Naive thymus-derived CD8-positive, alpha-beta T cell (primary cell): ENCODE results near the gene FADS1. TPM values are rescaled to one million over a fixed set of nuclear protein-coding genes. Genes with fewer than 3 reads are reported as not detected.
A peak's percentile ranks its signal among the peaks of the same experiment; 100 is the strongest.

Experiments
- ATAC-seq, 2 donors: fragments of 150-1000 bp; cut with Tn5 transposase in 1 of 2; sonication (Bioruptor Pico), chemical (Tn5 transposase) in 1 of 2; 1 replicate in 1 of 2; 2 replicates in 1 of 2; pipeline ENCODE4 v1.10.0; 2021; ENCODE audit warnings: mild to moderate bottlenecking in 2 of 2, moderate library complexity in 2 of 2
- POLR2A ChIA-PET: fragments of 350-600 bp; sonication (Branson Sonifier 250); formaldehyde crosslinking; loops from one replicate; lab custom pipeline; 2021; ENCODE audit warnings: antibody characterized with exemption; lab: Charles Lee
- DNase-seq, 10 donors: peaks; one replicate each; pipeline versions ENCODE4 v3.0.0 to v3.0.0-alpha.2; 2020 to 2022
- H3K27ac Mint-ChIP-seq, 10 donors: one replicate each; pipeline ENCODE4 v1.8.0; 2020 to 2022; ENCODE audit warnings: mild to moderate bottlenecking in 10 of 10, mixed read lengths in 10 of 10, moderate library complexity in 4 of 10, inconsistent platforms in 1 of 10
- H3K27me3 Mint-ChIP-seq, 5 donors: one replicate each; pipeline ENCODE4 v1.8.0; 2021 to 2022; ENCODE audit warnings: mixed read lengths in 5 of 5
- H3K36me3 Mint-ChIP-seq, 3 donors: one replicate each; pipeline ENCODE4 v1.8.0; 2020 to 2022; ENCODE audit warnings: mixed read lengths in 3 of 3, mild to moderate bottlenecking in 2 of 3, inconsistent platforms in 1 of 3
- H3K4me1 Mint-ChIP-seq, 4 donors: one replicate each; pipeline ENCODE4 v1.8.0; 2021 to 2022; ENCODE audit warnings: mixed read lengths in 4 of 4
- H3K4me3 Mint-ChIP-seq, 10 donors: one replicate each; pipeline ENCODE4 v1.8.0; 2020 to 2022; ENCODE audit warnings: mild to moderate bottlenecking in 10 of 10, mixed read lengths in 10 of 10, moderate library complexity in 6 of 10, inconsistent platforms in 1 of 10
- H3K9me3 Mint-ChIP-seq, 9 donors: one replicate each; pipeline ENCODE4 v1.8.0; 2020 to 2022; ENCODE audit warnings: mixed read lengths in 9 of 9, mild to moderate bottlenecking in 3 of 9, inconsistent platforms in 1 of 9, moderate library complexity in 1 of 9
- polyA plus RNA-seq, 3 donors: library from polyadenylated mRNA; unstranded; fragments of 300-500 nt; fragmentation: Illumina TruSeq; gene quantifications; one replicate each; pipeline ENCODE4 v1.2.3, GENCODE V29; 2021
- total RNA-seq, 8 experiments: library from RNA in 2 of 8; stranded (reverse) in 2 of 8; gene quantifications; one replicate each; pipeline ENCODE4 v1.2.3 and lab custom pipeline; 2021 to 2026

Gene FADS1
- total and polyA plus RNA-seq, 5 experiments from 2014 or later: 0.55 to 4.7 (median 1.2) TPM; not detected in 1

DNA sequence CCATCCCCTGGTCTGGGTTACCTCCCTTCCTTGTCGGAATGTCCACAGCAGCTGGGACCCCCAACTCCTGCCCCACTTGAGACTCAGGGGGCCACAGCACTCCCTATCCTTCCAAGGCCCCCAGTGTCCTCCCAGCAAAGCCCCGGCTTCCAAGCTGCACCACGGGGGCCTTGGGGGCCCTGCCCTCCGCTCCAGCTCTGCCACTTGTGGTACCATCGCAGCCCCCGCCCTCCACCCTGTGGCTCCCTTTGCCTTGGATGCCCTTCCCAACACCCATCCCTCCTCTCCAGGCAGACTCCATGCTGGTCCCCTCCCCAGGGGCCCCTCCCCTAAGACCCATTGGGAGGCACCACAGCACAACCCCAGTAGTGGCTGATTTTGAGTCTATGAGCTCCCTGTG lies 41.7 kb downstream of the FADS1 start:
- DNase-seq (no peak), ATAC-seq (no peak)
- Mint-ChIP-seq H3K36me3 (no peaks in the 10 kb centered on the region), H3K4me3 (peak overlapping the region in 4 of 10 donors; percentile 12 to 46 (median 28)), H3K9me3 (no peaks in the 10 kb centered on the region), H3K27ac (peak overlapping the region in 3 of 10 donors; percentile 7 to 85 (median 59)), H3K27me3 (peaks cover 0 to 12% (median 3%) of the 10 kb centered on the region in 5 donors), H3K4me1 (peaks cover 5 to 21% (median 11%) of the 10 kb centered on the region in 4 donors)
- POLR2A ChIA-PET: no interaction called here

DNA sequence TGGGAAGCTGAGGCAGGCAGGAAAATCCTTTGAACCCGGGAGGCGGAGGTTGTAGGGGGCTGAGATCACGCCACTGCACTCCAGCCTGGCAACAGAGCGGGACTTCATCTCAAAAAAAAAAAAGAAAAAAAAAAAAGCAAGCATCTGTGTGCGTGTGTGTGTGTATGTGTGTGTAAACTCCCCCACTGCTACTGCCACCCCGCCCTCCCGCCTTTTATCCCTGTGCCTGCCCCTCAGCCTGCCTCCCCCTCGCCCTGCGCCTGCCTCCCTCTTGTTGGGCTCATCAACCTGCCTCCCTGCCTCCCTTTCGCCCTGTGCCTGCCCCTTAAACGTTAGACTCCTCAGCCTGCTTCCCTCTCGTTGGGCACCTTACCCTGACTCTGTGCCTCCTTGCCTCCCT lies 42.4 kb downstream of the FADS1 start:
- H3K27me3 Mint-ChIP-seq: peaks cover 0 to 12% (median 3%) of the 10 kb centered on the region in 5 donors
- peaks cover 5 to 21% (median 11%) of the 10 kb centered on the region in 4 donors for H3K4me1 Mint-ChIP-seq
- no peak overlapping the region for H3K27ac Mint-ChIP-seq
- H3K4me3 Mint-ChIP-seq: no peak overlapping the region
- no peaks in the 10 kb centered on the region for H3K36me3 Mint-ChIP-seq
- POLR2A ChIA-PET: interaction anchor here (0.9 kb wide), 1 partner anchor 44 kb away, joined by 4 read pairs; no protein-coding TSS in a partner anchor
- no peak for ATAC-seq
- DNase-seq: no peak
- no peaks in the 10 kb centered on the region for H3K9me3 Mint-ChIP-seq

DNA sequence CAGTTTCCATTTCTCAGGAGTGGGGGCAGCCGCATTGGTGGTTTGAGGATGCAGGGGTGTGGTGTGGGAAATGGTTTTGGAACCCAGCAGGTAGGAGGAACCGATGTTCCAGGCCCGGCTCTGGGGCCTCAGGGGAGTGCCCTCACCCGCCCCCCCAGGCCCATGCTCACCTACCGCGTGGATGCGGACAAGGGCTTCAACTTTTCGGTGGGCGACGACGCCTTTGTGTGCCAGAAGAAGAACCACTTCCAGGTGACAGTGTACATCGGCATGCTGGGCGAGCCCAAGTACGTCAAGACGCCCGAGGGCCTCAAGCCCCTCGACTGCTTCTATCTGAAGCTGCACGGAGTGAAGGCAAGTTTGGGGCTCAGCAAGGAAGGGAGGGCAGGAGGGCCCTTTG lies 43.0 kb downstream of the FADS1 start:
- POLR2A ChIA-PET: interaction anchor here (0.9 kb wide), 1 partner anchor 44 kb away, joined by 4 read pairs; no protein-coding TSS in a partner anchor

DNA sequence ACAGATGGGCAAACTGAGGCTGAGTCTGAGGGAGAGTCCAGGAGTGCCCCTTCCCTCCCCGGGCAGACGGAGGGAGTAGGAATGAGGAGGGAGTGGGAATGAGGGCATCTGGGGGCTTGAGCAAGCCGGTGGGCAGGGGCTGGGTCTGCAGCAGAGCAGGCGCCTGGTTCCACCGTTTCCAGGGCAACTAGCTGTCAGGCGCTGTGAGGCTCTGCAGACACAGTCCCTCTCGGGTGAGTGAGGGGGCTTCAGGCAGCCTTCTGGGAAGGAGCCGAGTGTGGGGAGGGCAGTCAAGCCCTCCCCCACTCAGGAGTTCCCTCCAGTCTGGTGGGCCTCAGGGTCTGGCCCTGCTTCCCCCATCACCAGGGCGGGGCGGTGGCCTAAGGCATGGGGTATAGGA lies 43.4 kb downstream of the FADS1 start:
- Mint-ChIP-seq H3K27me3 (peaks cover 0 to 12% (median 3%) of the 10 kb centered on the region in 5 donors), H3K36me3 (no peaks in the 10 kb centered on the region), H3K4me3 (no peak overlapping the region), H3K27ac (peak overlapping the region in 1 of 10 donors; percentile 62), H3K4me1 (peaks cover 5 to 21% (median 11%) of the 10 kb centered on the region in 4 donors), H3K9me3 (no peaks in the 10 kb centered on the region)
- ATAC-seq (no peak), DNase-seq (no peak)
- POLR2A ChIA-PET: no interaction called here

More for the DNA sequence above, 43.0 kb downstream of the FADS1 start:
- peaks cover 5 to 21% (median 11%) of the 10 kb centered on the region in 4 donors for H3K4me1 Mint-ChIP-seq
- H3K27ac Mint-ChIP-seq: no peak overlapping the region
- no peak for ATAC-seq
- H3K27me3 Mint-ChIP-seq: peaks cover 0 to 12% (median 3%) of the 10 kb centered on the region in 5 donors
- no peak for DNase-seq
- H3K36me3 Mint-ChIP-seq: no peaks in the 10 kb centered on the region
- no peaks in the 10 kb centered on the region for H3K9me3 Mint-ChIP-seq
- no peak overlapping the region for H3K4me3 Mint-ChIP-seq

DNA sequence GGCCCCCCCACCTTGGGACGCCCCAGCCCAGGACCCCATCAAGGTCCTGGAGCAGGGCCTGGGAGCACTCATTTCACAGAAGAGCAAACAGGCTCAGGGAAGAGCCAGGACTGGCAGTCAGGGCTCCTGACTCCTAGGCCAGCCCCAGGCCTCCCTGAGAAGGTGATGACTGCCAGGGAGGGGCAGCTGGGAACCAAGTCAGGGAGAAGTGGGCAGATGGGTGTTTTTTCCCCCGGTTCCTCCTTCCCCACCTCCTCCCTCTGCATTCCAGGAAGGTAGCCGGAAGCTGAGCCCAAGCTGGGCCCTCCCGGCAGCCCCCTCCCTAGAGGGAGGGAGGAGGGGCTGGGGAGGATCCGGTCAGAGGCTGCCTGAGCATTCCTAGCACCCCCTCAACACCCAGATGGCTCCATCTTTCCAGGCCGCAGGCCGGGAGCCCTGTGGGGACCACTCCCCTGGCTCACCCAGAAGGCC lies 44.8 kb downstream of the FADS1 start:
- peaks cover 0 to 12% (median 3%) of the 10 kb centered on the region in 5 donors for H3K27me3 Mint-ChIP-seq
- POLR2A ChIA-PET: no interaction called here

DNA sequence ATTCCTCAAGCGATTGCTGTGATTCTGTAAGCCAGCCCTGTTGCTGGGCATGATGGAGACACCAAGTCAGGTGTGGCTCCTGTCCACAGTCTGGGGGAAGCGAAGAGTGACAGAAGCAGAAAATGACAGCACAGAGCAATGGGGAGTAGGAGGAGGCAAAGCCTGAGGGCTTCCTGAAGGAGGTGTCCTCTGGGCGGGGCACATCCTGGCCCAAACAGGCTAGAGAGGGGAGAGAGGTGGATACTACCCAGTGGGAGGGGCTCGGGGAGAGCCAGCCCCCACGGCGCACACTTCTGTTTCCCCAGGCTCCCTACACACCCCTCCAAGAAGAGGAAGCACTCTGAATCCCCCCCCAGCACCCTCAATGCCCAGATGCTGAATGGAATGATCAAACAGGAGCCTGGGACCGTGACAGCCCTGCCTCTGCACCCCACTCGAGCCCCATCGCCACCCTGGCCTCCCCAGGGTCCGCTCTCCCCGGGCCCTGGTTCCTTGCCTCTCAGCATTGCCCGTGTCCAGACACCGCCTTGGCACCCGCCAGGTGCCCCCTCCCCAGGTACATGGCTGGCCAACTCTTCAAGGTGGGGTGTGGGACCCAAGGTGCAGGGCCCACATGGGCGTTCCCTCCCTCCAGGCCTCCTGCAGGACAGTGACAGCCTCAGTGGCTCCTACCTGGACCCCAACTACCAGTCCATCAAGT lies 45.5 kb downstream of the FADS1 start:
- peaks cover 0 to 14% (median 6%) of the 10 kb centered on the region in 4 donors for H3K4me1 Mint-ChIP-seq
- H3K27ac Mint-ChIP-seq: peak overlapping the region in 2 of 10 donors; percentile 25 to 70
- no peaks in the 10 kb centered on the region for H3K36me3 Mint-ChIP-seq
- DNase-seq: no peak
- H3K9me3 Mint-ChIP-seq: no peaks in the 10 kb centered on the region
- POLR2A ChIA-PET: no interaction called here
- H3K27me3 Mint-ChIP-seq: peaks cover 0 to 12% (median 3%) of the 10 kb centered on the region in 5 donors
- no peak overlapping the region for H3K4me3 Mint-ChIP-seq
- no peak for ATAC-seq

More for the DNA sequence above, 44.8 kb downstream of the FADS1 start:
- no peak for DNase-seq
- Mint-ChIP-seq H3K4me1 (peaks cover 5 to 17% (median 8%) of the 10 kb centered on the region in 4 donors), H3K4me3 (no peak overlapping the region), H3K9me3 (no peaks in the 10 kb centered on the region), H3K27ac (no peak overlapping the region), H3K36me3 (no peaks in the 10 kb centered on the region)
- no peak for ATAC-seq

DNA sequence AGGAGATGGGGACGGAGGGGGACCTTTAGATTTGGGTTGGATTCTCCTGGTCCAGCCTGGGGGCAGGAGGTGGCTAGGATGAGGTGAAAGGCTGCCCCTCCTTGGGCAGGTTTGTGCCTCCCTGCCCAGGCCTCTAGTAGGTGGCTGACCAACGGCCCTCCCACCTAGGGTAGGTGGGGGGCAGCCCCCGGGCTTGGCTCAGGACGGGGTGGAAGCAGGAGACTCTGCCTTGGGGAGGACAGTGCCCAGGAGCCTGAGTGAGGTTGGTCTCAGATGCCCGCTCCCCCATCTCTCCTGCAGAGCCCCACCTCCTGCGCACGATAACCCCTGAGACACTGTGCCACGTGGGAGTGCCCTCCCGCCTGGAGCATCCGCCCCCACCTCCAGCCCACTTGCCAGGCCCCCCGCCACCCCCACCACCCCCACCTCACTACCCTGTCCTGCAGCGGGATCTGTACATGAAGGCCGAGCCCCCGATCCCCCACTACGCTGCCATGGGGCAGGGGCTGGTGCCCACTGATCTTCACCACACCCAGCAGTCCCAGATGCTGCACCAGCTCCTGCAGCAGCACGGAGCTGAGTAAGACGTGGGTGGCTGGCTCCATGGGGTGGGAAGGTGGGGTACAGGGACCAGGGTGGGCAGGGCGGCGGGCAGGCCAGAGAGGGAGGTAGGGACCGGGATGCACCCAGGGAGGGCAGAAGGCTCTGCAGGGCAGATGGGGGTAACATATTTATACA lies 46.7 kb downstream of the FADS1 start:
- no peak for ATAC-seq
- no peak for DNase-seq
- H3K27me3 Mint-ChIP-seq: peaks cover 0 to 5% (median 1%) of the 10 kb centered on the region in 5 donors
- H3K4me3 Mint-ChIP-seq: no peak overlapping the region
- H3K9me3 Mint-ChIP-seq: no peaks in the 10 kb centered on the region
- no peaks in the 10 kb centered on the region for H3K36me3 Mint-ChIP-seq
- H3K27ac Mint-ChIP-seq: no peak overlapping the region
- peaks cover 0 to 7% (median 4%) of the 10 kb centered on the region in 4 donors for H3K4me1 Mint-ChIP-seq
- POLR2A ChIA-PET: no interaction called here

DNA sequence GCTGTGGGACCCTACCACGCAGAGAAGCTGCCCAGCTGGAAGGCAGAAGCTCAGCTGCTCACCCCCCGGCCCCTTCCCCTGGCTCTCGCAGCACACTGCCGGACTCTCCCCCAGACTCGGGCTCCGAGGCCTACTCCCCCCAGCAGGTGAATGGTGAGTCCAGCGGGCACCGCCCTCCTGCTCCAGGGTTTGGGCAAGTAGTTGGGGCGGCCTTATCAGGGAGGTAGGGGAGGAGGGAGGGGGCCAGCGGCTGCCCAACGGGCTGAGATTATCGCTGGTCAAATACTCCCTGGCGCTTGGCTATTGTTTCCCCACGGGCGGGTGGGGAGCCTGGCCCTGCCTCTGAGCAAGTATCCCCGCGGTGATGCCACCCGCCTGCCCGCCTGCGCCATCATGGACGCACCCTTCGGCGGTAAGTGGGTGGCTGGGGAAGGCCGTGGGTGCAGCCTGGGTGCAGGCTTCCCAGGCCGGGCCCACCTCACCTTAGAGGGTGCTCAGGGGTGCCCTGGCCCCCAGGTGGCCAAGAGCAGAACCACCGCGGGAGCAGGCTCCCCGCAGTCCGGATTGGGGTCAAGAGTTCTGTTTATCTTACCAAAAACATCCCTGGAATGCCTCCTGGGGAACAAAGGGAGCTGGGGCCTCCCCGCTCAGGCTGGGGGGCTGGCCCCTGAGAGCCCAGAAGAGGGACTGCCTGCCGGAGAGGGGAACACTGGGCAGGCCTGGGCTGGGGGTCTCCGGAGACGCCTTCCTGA lies 47.5 kb downstream of the FADS1 start:
- no peaks in the 10 kb centered on the region for H3K9me3 Mint-ChIP-seq
- POLR2A ChIA-PET: no interaction called here
- no peak overlapping the region for H3K4me3 Mint-ChIP-seq
- H3K27me3 Mint-ChIP-seq: peaks cover 0 to 1% (median 0%) of the 10 kb centered on the region in 5 donors
- H3K4me1 Mint-ChIP-seq: peaks cover 0 to 6% (median 2%) of the 10 kb centered on the region in 4 donors
- no peak for ATAC-seq
- H3K27ac Mint-ChIP-seq: no peak overlapping the region
- DNase-seq: no peak
- no peaks in the 10 kb centered on the region for H3K36me3 Mint-ChIP-seq

DNA sequence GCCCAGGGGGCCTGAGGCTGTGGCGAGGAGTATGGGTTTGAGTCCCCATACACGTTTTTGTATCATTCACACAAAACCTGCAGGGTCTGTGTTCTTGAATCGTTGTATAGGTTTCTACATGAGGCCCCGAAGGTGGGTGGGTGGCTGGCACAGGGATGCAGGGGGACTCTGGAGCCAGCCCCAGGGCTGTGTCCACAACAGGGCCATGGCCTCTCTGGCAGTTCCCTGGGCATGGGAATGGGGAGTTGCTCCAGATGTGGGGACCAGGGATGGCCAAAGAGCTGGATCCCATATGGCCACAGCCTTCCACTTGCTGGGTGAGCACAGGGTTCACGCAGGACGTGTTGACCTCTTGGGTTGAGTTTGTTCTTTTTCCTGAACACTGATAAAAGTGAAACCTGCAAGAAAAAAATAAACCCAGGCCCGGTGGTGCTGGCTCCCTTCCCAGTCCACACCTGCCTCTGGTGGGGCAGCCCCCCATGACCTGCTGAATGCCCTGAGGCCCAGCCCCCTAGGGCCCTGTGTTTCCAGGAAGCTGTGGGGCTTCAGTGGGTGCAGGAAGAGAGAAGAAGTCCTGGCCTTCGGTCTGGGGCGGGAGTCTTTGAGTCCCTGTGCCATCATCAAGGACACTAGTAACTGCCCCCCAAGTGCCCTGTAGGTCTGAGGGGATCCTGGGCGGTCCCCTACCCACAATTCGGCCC lies 48.3 kb downstream of the FADS1 start:
- H3K9me3 Mint-ChIP-seq: no peaks in the 10 kb centered on the region
- peaks cover 0 to 1% (median 0%) of the 10 kb centered on the region in 5 donors for H3K27me3 Mint-ChIP-seq
- H3K36me3 Mint-ChIP-seq: no peaks in the 10 kb centered on the region
- H3K4me3 Mint-ChIP-seq: no peak overlapping the region
- DNase-seq (no peak), ATAC-seq (no peak)
- peak overlapping the region in 1 of 10 donors; percentile 12 for H3K27ac Mint-ChIP-seq
- POLR2A ChIA-PET: no interaction called here
- peaks cover 0 to 6% (median 2%) of the 10 kb centered on the region in 4 donors for H3K4me1 Mint-ChIP-seq

DNA sequence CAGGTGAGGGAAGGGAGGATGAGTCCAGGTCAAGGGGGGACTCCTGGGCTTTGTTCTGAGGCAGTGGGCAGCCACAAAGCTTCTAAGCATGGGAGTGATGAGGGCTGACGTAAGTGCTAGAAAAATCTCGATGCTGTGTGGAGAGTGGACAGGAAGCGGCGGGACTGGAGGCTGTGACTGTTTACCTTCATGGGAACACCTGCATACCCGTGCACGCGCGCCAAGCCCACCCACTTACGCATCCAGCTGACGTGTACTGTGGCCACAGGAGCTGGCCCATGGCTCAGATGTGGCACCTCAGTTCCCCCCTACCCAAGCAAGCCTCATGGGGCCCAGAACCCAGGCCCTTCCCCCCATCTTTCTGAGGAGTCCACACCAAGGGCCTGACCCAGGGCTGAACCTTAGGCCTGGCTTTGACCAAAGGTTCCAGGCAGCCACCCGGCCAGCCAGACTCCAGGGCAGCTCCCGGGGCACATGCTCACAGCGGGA lies 50.4 kb downstream of the FADS1 start:
- H3K4me3 Mint-ChIP-seq: no peak overlapping the region
- ATAC-seq (no peak), DNase-seq (no peak)
- H3K36me3 Mint-ChIP-seq: no peaks in the 10 kb centered on the region
- H3K27ac Mint-ChIP-seq: no peak overlapping the region
- POLR2A ChIA-PET: no interaction called here
- H3K27me3 Mint-ChIP-seq: peaks cover 1 to 9% (median 5%) of the 10 kb centered on the region in 5 donors
- H3K4me1 Mint-ChIP-seq: no peaks in the 10 kb centered on the region
- H3K9me3 Mint-ChIP-seq: no peaks in the 10 kb centered on the region

DNA sequence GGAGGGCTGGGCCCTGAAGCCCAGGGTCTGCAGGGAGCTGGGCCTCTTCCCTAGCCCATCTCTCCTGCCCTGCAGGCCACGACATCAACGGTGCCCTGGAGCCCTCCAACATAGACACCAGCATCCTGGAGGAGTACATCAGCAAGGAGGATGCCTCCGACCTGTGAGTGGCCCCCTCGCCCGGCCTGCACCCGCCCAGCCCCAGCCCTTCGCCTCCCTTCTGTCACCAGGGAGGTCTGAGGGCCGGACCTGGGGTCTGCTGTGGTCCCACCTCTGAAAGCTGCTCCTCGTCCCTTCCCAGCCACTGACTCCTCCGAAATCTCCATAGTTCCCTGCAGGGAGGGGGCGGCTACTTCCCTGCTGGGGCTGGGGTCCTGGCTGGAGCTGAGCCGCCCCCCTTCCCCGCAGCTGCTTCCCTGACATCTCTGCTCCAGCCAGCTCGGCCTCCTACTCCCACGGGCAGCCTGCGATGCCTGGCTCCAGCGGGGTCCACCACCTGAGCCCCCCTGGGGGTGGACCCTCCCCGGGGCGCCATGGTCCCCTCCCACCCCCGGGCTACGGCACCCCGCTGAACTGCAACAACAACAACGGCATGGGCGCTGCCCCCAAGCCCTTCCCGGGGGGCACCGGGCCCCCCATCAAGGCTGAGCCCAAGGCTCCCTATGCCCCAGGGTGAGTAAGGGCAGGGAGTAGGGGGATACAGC lies 51.1 kb downstream of the FADS1 start:
- Mint-ChIP-seq H3K27me3 (peaks cover 1 to 9% (median 5%) of the 10 kb centered on the region in 5 donors), H3K27ac (no peak overlapping the region), H3K4me3 (no peak overlapping the region), H3K9me3 (no peaks in the 10 kb centered on the region), H3K4me1 (no peaks in the 10 kb centered on the region), H3K36me3 (no peaks in the 10 kb centered on the region)
- no peak for DNase-seq
- POLR2A ChIA-PET: no interaction called here
- ATAC-seq: no peak
